Lower leg skin (tissue), 3 donors: Measurements from ENCODE around the gene HADHA.

Source experiments
- CTCF ChIP-seq, 3 donors: fragments of 450-650 bp; IDR thresholded peaks; one replicate each; pipeline ENCODE4 v1.5.1; 2016; ENCODE audit warnings: antibody characterized with exemption in 3 of 3, mild to moderate bottlenecking in 3 of 3, moderate library complexity in 2 of 3
- POLR2A ChIP-seq, 2 donors: fragments of 450-650 bp; IDR thresholded peaks; one replicate each; pipeline ENCODE4 v1.6.1; 2016 to 2017; ENCODE audit warnings: antibody characterized with exemption in 2 of 2, mild to moderate bottlenecking in 1 of 2, moderate library complexity in 1 of 2

GRCh38 chr2:26193578-26194231 lies 50.7 kb downstream of the HADHA start:
- TF ChIP-seq CTCF (IDR thresholded peaks at IDR 0.05): no peak
- no peak for TF ChIP-seq POLR2A (IDR thresholded peaks at IDR 0.05)
